OCI-M2 (cell line): ENCODE results near the gene MYT1.
"Not testable (repeated sequence)": the region's sequence is repeated elsewhere in the genome, so short reads cannot be mapped to it uniquely, and the experiment has no call there.

Experiments
- DNase-seq: peaks from one replicate; lab custom pipeline; 2025; ENCODE audit not compliant: unreplicated experiment; lab: John Stamatoyannopoulos, UW

The MYT1 gene

GRCh38 chr20:64166721-64167615 is 2.7 kb downstream of the MYT1 start:
- DNase-seq, result no peak

DNA sequence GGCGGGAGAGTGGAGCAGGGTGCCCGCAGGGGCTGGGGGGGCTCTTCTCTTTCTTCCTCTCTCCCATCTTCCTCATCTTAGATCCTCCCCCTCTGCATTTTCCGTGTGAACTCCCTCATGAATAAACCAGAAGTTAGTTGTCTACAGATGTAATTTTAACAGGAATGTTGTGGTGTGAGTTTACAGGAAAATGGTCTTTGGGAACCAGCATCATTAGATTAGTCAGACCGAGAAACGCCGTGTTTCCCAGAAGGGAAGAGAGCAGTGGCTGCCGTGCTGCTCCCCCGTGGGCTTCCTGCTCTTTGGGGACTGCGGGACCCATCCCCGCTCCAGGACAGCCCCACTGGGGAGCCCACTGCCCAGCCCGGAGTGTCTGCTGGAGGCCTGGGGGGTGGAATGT is 3.4 kb downstream of the MYT1 start:
- no peak for DNase-seq

- DNase-seq, result no peak
Observed at GRCh38 chr20:64168381-64169090, 4.3 kb downstream of the MYT1 start.

- no peak for DNase-seq
Observed at GRCh38 chr20:64169091-64169560, 4.9 kb downstream of the MYT1 start.

GRCh38 chr20:64171211-64171610 is 7.0 kb downstream of the MYT1 start:
- no peak for DNase-seq

- DNase-seq, result no peak
Observed at GRCh38 chr20:64173116-64173515, 8.9 kb downstream of the MYT1 start.

DNA sequence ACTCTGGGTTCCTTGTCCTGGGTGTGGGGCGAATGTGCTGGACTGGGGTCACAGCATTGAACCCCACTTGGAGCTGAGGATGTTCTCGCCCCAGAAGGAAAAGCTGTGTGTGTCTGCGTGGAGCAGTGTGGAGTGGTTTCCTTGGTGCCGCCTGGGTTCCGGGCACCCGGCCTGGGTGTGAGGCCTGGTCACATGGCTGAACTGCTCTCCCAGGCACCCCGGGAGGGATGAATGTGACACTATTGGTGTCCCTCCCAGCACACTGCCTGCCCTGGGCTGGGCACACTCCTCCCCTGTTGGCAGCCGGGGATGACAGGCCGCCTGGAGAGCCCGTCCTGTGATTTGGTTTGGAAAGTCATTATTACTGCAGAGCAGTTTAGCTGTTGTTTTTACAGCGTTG is 12.3 kb downstream of the MYT1 start:
- DNase-seq, result no peak

- DNase-seq, result no peak
Observed at GRCh38 chr20:64176971-64177370, 12.7 kb downstream of the MYT1 start.

DNA sequence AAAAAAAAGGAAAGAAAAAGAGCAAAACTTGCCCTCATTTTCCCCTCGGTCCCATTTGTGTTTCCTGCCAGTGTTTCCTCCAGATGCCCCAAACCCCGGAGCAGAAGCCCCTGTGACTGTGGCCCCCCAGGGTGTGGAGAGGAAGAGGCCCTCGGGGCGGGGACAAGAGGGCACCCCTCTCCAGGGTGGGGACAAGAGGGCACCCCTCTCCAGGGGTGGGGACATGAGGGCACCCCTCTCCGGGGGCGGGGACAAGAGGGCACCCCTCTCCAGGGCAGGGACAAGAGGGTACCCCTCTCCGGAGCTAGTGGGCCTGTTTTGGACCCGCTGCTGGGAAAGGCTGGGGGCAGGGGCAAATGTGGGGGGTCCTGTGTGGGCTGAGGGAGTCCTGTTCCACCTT is 13.1 kb downstream of the MYT1 start:
- DNase-seq, result no peak

DNA sequence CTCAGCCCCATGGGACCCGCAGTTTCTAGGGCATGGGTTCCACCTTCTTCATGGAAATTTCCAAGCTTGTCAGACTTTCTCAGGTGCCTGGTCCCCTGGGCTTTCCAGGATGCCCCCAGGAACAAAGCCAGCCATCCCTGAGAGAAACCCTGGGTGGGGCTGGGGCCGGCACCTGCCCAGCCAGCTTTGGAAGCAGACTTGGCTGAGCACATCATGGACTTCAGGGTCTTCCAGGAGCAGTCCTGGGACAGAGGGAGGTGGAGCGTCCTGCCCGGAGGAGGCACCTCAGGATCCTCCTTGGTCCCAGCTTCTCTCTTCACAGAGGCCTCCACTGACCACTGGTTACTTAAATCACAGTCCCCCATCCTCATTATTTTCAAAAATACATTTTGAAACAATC is 13.5 kb downstream of the MYT1 start:
- no peak for DNase-seq

- not testable (repeated sequence) for DNase-seq
Observed at GRCh38 chr20:64178925-64179324, 14.7 kb downstream of the MYT1 start.

- no peak for DNase-seq
Observed at GRCh38 chr20:64179805-64180204, 15.6 kb downstream of the MYT1 start.

GRCh38 chr20:64180673-64181072 is 16.4 kb downstream of the MYT1 start:
- no peak for DNase-seq

GRCh38 chr20:64181391-64181790 is 17.1 kb downstream of the MYT1 start:
- DNase-seq, result no peak

GRCh38 chr20:64182146-64182865 is 18.1 kb downstream of the MYT1 start:
- DNase-seq, result no peak

- no peak for DNase-seq
Observed at GRCh38 chr20:64183313-64183712, 19.1 kb downstream of the MYT1 start.

DNA sequence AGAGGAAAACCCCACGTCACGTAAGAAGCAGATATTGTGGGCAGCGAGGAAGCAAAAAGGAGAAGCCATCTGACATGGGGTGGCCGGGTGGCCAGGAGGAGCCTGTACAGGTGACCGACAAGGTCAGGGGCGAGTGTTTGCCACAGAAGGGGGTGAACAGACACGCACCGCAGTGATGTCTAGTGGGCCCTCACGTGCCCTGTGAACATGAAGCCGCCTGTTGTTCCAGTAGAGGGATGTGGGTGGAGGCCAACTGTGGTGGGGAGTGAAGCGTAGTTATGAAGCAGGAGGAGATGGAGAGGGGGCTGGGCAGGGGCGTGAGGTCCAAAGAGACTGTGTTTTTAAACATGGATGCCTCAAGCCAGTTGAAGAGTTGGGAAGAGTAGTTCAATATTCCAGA is 20.5 kb downstream of the MYT1 start:
- no peak for DNase-seq

GRCh38 chr20:64185276-64185900 is 21.1 kb downstream of the MYT1 start:
- DNase-seq, result no peak

DNA sequence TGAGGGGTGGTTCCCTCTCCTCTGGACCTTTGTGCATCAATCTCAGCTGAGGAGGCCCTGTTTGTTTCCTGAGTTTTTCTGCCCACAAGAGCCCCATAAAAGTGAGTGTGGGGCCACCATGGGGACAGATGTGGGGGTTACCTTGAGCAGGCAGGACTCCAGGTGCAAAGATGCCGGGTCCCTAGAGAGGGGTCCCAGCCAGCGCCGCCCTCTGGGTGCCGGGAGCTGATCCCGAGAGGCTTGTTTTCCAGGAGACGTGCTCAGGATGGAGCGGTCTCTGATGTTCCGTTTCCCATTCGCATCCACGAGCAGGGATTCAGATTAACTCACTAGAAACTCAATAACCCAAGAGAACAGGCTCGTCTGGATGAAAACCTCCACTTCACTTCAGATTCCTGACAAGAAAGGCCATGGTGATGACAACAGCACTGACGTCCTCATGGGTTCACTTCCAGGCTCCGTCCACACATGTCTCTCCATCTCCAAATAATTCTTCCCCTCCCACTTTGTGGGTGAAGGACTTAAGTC is 21.9 kb downstream of the MYT1 start:
- no peak for DNase-seq

DNA sequence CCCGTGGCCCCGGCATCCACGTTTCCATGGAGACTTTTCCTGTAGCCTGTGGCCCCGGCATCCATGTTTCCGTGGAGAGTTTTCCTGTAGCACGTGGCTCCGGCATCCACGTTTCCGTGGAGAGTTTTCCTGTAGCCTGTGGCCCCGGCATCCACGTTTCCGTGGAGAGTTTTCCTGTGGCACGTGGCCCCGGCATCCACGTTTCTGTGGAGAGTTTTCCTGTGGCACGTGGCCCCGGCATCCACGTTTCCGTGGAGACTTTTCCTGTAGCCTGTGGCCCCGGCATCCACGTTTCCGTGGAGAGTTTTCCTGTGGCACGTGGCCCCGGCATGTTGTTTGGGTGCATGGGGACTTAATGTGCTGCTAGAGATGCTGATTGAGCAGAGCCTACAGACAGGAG is 23.0 kb downstream of the MYT1 start:
- DNase-seq, result not testable (repeated sequence)

DNA sequence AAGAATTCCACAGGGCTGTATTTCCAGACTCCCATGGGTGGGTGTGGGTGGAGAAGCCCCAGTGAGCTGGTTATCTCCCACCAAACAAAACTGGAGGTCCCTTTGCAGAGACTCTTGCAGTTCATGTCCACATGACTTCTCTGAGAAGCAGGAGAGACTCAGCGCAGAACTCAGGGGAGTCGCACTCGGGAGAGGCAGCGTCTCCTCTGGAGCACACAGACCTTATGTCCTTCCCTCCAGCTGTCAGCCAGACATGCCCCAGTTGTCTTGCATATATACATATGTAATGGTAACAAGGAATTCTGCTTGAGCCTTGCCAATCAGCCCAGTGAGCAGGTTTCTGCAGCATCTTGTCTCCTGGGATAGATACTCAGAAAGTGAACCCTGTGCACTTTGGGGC is 23.8 kb downstream of the MYT1 start:
- no peak for DNase-seq
